RWPE1 (cell line): ENCODE measurements around the gene IQSEC3.

ENCODE experiments used
- CTCF ChIA-PET: fragments of 350-600 bp; sonication (Branson Sonifier 250); formaldehyde crosslinking; extraction: SDS; loops from one replicate; lab custom pipeline; 2021; lab: Yijun Ruan, JAX
- POLR2A ChIA-PET: fragments of 400-600 bp; formaldehyde crosslinking; extraction: SDS; loops from one replicate; lab custom pipeline; 2020; ENCODE audit warnings: antibody characterized with exemption; ENCODE audit not compliant: low non-redundant PET; lab: Yijun Ruan, JAX
- DNase-seq: peaks from one replicate; pipeline ENCODE4 v3.0.0; 2012; ENCODE audit warnings: low spot score
- H3K27ac ChIP-seq: fragments of 450-650 bp; 2 replicates; pipeline ENCODE4 v1.5.1; 2017
- TF ChIP-seq, protein P1 (sequence below): fragments of 450-650 bp; conservative IDR thresholded peaks from 2 replicates; pipeline ENCODE4 v1.5.1; 2017; ENCODE audit warnings: low read depth, mild to moderate bottlenecking

Gene IQSEC3

DNA sequence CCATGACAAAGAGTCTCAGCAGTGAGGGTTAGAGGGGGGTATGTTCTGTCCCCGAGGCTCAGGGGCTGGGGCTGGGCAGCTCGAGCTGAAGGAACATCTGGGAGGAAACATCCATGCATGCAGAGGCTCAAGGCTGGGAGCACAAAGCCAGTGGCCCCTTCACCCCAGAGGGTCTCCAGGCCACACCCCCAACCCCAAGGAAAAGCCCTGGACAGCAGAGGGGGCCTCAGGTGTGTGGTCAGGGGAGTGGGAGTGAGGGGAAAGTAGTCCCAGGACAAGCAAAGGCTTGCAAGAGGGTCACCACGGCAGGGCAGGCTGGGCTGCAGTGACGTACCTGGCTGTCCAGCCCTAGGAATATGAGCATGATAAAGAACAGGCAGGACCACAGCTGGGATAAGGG, 129.9 kb downstream of the IQSEC3 start:
- TF ChIP-seq, protein P1, sequence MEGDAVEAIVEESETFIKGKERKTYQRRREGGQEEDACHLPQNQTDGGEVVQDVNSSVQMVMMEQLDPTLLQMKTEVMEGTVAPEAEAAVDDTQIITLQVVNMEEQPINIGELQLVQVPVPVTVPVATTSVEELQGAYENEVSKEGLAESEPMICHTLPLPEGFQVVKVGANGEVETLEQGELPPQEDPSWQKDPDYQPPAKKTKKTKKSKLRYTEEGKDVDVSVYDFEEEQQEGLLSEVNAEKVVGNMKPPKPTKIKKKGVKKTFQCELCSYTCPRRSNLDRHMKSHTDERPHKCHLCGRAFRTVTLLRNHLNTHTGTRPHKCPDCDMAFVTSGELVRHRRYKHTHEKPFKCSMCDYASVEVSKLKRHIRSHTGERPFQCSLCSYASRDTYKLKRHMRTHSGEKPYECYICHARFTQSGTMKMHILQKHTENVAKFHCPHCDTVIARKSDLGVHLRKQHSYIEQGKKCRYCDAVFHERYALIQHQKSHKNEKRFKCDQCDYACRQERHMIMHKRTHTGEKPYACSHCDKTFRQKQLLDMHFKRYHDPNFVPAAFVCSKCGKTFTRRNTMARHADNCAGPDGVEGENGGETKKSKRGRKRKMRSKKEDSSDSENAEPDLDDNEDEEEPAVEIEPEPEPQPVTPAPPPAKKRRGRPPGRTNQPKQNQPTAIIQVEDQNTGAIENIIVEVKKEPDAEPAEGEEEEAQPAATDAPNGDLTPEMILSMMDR = no peak

DNA sequence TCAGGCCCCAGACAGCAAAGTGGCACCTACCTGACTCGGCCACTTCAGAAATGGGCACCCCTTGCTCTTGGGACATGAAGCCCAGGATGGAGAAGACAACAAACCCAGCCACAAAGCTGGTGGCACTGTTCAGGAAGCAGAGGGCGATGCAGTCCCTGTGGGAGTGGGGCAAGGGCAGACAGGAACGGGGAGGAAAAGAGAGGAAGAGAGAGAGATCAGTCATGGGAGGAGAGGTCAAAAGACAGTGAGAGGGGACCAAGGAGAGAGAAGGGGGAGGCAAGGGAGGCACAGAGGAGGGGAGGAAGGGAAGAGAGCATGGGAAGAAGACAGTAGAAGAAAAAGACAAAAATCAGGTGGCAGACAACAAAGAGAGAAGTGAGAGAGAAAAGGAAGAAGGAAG, 130.8 kb downstream of the IQSEC3 start:
- ChIA-PET POLR2A (no interaction called here), CTCF (no interaction called here)
- no peak overlapping the region for H3K27ac ChIP-seq
- TF ChIP-seq, protein P1 = no peak
- no peak for DNase-seq

More for the DNA sequence above, 129.9 kb downstream of the IQSEC3 start:
- CTCF ChIA-PET = no interaction called here
- DNase-seq = no peak
- POLR2A ChIA-PET = no interaction called here
- H3K27ac ChIP-seq = no peak overlapping the region

DNA sequence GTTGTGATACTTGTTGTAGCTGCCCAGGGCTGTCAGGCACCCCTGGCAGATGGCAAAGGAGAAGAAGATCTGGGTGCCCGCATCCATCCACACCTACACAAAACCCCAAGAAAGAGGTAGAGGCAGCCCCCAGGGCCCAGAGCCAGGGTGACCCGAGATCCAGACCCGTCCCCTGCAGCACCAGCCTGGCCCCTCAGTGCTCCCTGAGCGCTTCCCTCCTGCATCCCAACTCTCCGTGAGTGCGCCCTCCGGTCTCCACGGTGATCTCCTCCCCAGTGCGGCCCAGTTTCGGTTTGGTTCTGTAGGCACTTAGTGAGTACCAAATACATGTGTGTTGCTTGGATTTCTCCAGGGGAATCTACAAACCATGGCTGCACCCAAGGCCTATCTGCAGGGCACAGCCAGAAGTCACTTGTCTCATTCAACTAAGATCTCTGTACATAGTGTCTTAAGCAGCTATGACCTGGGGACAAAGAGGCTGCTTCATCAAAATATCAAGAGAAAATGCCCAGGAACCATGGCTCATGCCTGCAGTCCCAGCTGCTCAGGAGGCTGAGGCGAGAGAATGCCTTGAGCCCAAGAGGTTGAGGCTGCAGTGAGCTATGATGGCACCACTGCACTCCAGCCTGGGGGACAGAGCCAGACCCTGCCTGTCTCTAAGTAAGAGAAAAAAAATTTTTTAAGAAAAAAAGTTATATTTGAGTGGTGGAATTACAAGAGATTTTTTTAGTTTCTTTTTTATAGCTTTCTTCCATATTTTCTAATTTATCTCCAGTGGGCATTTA, 131.5 kb downstream of the IQSEC3 start:
- no peak overlapping the region for H3K27ac ChIP-seq
- CTCF ChIA-PET = interaction anchor here (0.6 kb wide), 1 partner anchor 1219 kb away, joined by 3 read pairs; no protein-coding TSS in a partner anchor
- POLR2A ChIA-PET = no interaction called here
- no peak for DNase-seq
- TF ChIP-seq, protein P1 = no peak

DNA sequence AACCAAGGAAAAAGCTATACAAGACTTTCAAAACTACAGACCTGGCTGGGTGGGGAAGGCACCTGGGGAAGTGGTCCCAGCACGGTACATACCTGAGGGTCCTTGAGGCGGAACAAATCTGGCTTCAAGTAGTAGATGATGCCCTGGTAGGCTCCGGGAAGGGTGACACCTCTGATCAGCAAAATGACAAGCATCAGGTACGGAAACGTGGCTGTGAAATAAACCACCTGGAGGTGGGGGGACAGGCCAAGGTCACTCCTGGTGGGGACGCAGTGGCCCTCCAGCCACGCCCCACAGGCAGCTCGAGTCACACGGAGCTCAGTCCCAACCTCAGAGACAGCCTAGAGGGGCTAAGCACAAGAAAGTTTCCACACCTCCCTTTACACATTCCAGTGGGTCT, 132.1 kb downstream of the IQSEC3 start:
- CTCF ChIA-PET = interaction anchor here (0.6 kb wide), 1 partner anchor 1218 kb away, joined by 3 read pairs; no protein-coding TSS in a partner anchor

DNA sequence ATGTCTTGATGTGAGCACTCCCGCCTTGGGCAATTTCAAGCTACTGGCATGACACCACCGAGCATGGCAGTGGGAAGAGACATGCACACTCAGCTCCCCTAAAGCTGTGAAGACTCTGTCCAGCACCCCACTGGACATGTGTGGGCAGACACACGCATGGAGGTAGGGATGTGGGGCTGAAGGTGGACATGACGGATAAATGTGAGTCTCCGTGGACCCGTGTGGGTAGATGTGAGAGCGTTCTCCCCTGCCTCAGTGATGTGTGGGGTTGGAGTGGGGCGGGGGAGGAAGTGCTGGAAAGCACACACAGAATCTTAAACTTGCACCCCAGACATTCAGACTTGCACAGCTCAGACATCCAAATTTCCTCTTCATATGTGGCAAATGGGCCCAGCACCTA, 134.8 kb downstream of the IQSEC3 start:
- TF ChIP-seq, protein P1 = no peak
- H3K27ac ChIP-seq = no peak overlapping the region
- CTCF ChIA-PET = no interaction called here
- POLR2A ChIA-PET = no interaction called here
- no peak for DNase-seq

More for the DNA sequence above, 132.1 kb downstream of the IQSEC3 start:
- POLR2A ChIA-PET = no interaction called here
- H3K27ac ChIP-seq = no peak overlapping the region
- DNase-seq = no peak
- TF ChIP-seq, protein P1 = no peak

DNA sequence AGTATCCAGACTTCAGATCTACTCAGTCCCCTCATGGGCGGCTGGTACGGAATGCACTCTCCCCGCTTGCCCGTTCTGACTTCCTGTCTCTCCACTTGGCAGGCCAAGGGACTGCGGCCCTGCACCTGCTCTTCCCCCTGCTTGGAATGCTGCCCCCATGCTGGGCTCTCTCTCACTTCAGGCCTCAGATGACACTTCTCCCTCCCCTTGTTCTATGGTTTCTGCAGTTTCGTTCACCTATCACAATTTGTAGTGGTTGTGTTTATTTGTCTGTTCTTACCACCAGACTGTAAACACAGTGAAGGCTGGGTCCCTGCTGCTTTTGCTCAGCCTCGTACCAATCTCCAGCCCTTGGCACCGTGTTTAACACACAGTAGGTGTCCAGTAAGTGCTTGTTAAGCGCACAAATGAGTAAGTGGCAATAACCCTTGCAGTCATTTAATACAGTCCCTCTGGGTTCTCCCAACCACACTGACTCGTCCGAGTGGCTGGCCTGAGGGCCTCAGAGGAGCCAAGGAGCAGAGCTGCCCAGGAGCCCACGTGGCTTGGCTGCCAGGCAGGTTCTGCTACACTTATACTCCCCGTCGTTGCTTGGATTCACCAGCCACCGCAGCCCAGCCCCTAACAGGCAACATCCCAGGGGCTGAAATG, 135.6 kb downstream of the IQSEC3 start:
- POLR2A ChIA-PET = no interaction called here
- CTCF ChIA-PET = no interaction called here
- no peak for DNase-seq
- H3K27ac ChIP-seq = no peak overlapping the region
- TF ChIP-seq, protein P1 = no peak
